H1 (cell line): Measurements from ENCODE around the gene BABAM2.

Experiments
- BCL11A ChIP-seq, 2 experiments: IDR thresholded peaks; one replicate each; pipeline ENCODE4 v1.6.1; 2011; ENCODE audit warnings: low read depth in 2 of 2, low read length in 2 of 2, mild to moderate bottlenecking in 2 of 2
- BRCA1 ChIP-seq: IDR thresholded peaks from 2 replicates; pipeline ENCODE4 v1.6.1; 2012; ENCODE audit warnings: low read depth, low read length, improper control_type of control experiment
- CHD2 ChIP-seq: IDR thresholded peaks from 2 replicates; pipeline ENCODE4 v1.6.1; 2012; ENCODE audit warnings: low read length, improper control_type of control experiment
- CHD7 ChIP-seq: fragments of 300-600 bp; sonication (generic); IDR thresholded peaks from 2 replicates; pipeline ENCODE4 v1.7.1; 2012; ENCODE audit warnings: low read length, moderate library complexity, mild to moderate bottlenecking, inconsistent platforms; ENCODE audit not compliant: insufficient replicate concordance
- EGR1 ChIP-seq: IDR thresholded peaks from 2 replicates; pipeline ENCODE4 v1.6.1; 2011; ENCODE audit warnings: low read depth, low read length, borderline replicate concordance
- EZH2 ChIP-seq: fragments of 200-600 bp; sonication (generic); IDR thresholded peaks from 2 replicates; pipeline ENCODE4 v1.7.1; 2012; ENCODE audit warnings: low read depth, mild to moderate bottlenecking, moderate library complexity, low read length, inconsistent platforms; ENCODE audit not compliant: severe bottlenecking
- GABPA ChIP-seq: IDR thresholded peaks from 2 replicates; pipeline ENCODE4 v1.6.1; 2011; ENCODE audit warnings: mild to moderate bottlenecking, low read length, moderate library complexity, borderline replicate concordance; ENCODE audit not compliant: insufficient read depth
- JUND ChIP-seq: IDR thresholded peaks from 2 replicates; pipeline ENCODE4 v1.6.1; 2011; ENCODE audit warnings: mild to moderate bottlenecking, improper control_type of control experiment, low read length
- POLR2A ChIP-seq, 2 experiments: IDR thresholded peaks; 1 replicate in 1 of 2; 2 replicates in 1 of 2; pipeline ENCODE4 v1.6.1; 2011; ENCODE audit warnings: low read depth in 2 of 2, low read length in 2 of 2, mild to moderate bottlenecking in 2 of 2; ENCODE audit errors: control extremely low read depth in 1 of 2
- POLR2AphosphoS5 ChIP-seq: IDR thresholded peaks from 2 replicates; pipeline ENCODE4 v1.6.1; 2011; ENCODE audit warnings: low read depth, low read length
- RAD21 ChIP-seq, 2 experiments: IDR thresholded peaks in 1 of 2; conservative IDR thresholded peaks in 1 of 2; 2 replicates each; pipeline ENCODE4 v1.6.1; 2011; ENCODE audit warnings: low read depth in 2 of 2, low read length in 2 of 2, improper control_type of control experiment in 1 of 2, inconsistent platforms in 1 of 2, mild to moderate bottlenecking in 1 of 2, moderate library complexity in 1 of 2
- TBP ChIP-seq: IDR thresholded peaks from 2 replicates; pipeline ENCODE4 v1.6.1; 2011; ENCODE audit warnings: low read depth, low read length, improper control_type of control experiment
- TF ChIP-seq, protein P1 (sequence below), 3 experiments: IDR thresholded peaks; 1 replicate in 2 of 3; 2 replicates in 1 of 3; pipeline versions ENCODE4 v1.5.1 to v1.6.1; 2011; ENCODE audit warnings: low read length in 3 of 3, mild to moderate bottlenecking in 3 of 3, inconsistent platforms in 2 of 3, low read depth in 1 of 3, moderate library complexity in 1 of 3; ENCODE audit not compliant: insufficient read depth in 1 of 3; ENCODE audit errors: control extremely low read depth in 1 of 3
- TF ChIP-seq, protein P2 (sequence below): IDR thresholded peaks from 2 replicates; pipeline ENCODE4 v1.6.1; 2012; ENCODE audit warnings: inconsistent platforms

DNA sequence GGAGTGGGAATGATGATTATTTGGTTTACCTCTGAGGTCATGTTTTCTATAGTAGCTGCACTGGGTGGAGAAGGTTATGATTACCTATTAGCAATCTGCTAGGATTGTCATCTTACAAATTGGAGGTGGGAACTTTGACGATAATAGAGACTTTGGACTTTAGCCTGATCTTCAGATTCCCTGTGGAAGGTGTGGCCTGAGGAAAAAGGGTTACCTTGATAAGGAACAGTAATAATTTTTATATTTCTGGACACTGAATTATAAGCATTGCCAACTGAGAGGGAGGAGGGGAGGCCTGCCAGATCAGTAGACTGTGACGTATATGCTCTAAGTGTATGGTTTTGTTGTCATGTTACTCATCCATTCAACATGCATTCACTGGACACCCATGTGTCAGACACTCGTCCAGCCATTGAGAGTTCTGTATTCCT is 318.7 kb downstream of the BABAM2 start:
- no peak for TF ChIP-seq POLR2AphosphoS5
- TF ChIP-seq, protein P1, sequence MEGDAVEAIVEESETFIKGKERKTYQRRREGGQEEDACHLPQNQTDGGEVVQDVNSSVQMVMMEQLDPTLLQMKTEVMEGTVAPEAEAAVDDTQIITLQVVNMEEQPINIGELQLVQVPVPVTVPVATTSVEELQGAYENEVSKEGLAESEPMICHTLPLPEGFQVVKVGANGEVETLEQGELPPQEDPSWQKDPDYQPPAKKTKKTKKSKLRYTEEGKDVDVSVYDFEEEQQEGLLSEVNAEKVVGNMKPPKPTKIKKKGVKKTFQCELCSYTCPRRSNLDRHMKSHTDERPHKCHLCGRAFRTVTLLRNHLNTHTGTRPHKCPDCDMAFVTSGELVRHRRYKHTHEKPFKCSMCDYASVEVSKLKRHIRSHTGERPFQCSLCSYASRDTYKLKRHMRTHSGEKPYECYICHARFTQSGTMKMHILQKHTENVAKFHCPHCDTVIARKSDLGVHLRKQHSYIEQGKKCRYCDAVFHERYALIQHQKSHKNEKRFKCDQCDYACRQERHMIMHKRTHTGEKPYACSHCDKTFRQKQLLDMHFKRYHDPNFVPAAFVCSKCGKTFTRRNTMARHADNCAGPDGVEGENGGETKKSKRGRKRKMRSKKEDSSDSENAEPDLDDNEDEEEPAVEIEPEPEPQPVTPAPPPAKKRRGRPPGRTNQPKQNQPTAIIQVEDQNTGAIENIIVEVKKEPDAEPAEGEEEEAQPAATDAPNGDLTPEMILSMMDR (IDR thresholded peaks at IDR 0.05; ENCODE audit: control extremely low read depth in 1 of 3, insufficient read depth in 1 of 3, low read depth in 1 of 3, low read length in 3 of 3), result no peak
- no peak for TF ChIP-seq BRCA1
- no peak for TF ChIP-seq EZH2
- TF ChIP-seq BCL11A (IDR thresholded peaks at IDR 0.05; ENCODE audit: low read depth in 2 of 2, low read length in 2 of 2), result no peak
- TF ChIP-seq TBP, result no peak
- TF ChIP-seq, protein P2, sequence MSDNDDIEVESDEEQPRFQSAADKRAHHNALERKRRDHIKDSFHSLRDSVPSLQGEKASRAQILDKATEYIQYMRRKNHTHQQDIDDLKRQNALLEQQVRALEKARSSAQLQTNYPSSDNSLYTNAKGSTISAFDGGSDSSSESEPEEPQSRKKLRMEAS, result no peak
- TF ChIP-seq GABPA, result no peak
- TF ChIP-seq EGR1, result no peak
- TF ChIP-seq RAD21 (IDR thresholded peaks at IDR 0.05 in 1 of 2, conservative IDR thresholded peaks at IDR 0.05 in 1 of 2; ENCODE audit: low read depth in 2 of 2, low read length in 2 of 2), result no peak
- no peak for TF ChIP-seq CHD7
- no peak for TF ChIP-seq CHD2
- no peak for TF ChIP-seq POLR2A (IDR thresholded peaks at IDR 0.05; ENCODE audit: control extremely low read depth in 1 of 2, low read depth in 2 of 2, low read length in 2 of 2)
- TF ChIP-seq JUND, result no peak
